Measurements from ENCODE around the gene SCIN.

The SCIN gene

DNA sequence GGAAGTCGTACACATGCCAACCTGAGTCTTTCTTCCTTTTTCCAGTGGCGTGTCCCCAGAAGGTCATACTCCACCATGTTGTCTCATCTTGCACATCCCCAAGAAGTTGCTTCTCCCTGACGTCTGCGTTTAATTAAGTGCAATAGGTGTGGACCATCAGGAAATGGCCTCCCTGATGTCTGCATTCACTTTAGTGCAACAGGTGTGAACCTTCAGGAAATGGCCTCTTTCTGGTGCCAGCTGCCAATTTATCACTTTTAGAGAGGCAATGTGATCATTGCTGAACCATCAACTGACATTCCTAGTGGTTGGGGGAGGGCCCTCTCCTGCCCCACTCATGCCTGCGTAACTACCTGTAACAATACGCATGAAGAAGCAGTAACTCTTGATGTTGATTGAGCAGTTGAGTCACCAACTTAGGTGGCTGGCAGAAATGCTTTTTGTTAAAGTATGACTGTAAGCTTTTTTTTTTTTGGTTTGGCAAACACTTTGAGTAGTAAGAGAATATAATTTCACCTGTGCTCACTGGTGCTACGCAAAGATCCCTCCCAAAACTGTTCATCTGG lies 25.8 kb downstream of the SCIN start:
- TF ChIP-seq FOXP2 (optimal IDR thresholded peaks at IDR 0.05; ENCODE audit: borderline replicate concordance, extremely low read depth, extremely low read length, insufficient read depth) (no peak), TAF1 (IDR thresholded peaks at IDR 0.05; ENCODE audit: borderline replicate concordance, insufficient read depth, low read length) (no peak), SIN3A (IDR thresholded peaks at IDR 0.05; ENCODE audit: borderline replicate concordance, insufficient read depth, low read length) (no peak), POLR2AphosphoS5 (IDR thresholded peaks at IDR 0.05; ENCODE audit: low read depth, low read length) (no peak)
- TF ChIP-seq, protein P1, sequence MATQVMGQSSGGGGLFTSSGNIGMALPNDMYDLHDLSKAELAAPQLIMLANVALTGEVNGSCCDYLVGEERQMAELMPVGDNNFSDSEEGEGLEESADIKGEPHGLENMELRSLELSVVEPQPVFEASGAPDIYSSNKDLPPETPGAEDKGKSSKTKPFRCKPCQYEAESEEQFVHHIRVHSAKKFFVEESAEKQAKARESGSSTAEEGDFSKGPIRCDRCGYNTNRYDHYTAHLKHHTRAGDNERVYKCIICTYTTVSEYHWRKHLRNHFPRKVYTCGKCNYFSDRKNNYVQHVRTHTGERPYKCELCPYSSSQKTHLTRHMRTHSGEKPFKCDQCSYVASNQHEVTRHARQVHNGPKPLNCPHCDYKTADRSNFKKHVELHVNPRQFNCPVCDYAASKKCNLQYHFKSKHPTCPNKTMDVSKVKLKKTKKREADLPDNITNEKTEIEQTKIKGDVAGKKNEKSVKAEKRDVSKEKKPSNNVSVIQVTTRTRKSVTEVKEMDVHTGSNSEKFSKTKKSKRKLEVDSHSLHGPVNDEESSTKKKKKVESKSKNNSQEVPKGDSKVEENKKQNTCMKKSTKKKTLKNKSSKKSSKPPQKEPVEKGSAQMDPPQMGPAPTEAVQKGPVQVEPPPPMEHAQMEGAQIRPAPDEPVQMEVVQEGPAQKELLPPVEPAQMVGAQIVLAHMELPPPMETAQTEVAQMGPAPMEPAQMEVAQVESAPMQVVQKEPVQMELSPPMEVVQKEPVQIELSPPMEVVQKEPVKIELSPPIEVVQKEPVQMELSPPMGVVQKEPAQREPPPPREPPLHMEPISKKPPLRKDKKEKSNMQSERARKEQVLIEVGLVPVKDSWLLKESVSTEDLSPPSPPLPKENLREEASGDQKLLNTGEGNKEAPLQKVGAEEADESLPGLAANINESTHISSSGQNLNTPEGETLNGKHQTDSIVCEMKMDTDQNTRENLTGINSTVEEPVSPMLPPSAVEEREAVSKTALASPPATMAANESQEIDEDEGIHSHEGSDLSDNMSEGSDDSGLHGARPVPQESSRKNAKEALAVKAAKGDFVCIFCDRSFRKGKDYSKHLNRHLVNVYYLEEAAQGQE (IDR thresholded peaks at IDR 0.05; ENCODE audit: insufficient read depth in 1 of 2, low read depth in 2 of 2, low read length in 2 of 2), result no peak

DNA sequence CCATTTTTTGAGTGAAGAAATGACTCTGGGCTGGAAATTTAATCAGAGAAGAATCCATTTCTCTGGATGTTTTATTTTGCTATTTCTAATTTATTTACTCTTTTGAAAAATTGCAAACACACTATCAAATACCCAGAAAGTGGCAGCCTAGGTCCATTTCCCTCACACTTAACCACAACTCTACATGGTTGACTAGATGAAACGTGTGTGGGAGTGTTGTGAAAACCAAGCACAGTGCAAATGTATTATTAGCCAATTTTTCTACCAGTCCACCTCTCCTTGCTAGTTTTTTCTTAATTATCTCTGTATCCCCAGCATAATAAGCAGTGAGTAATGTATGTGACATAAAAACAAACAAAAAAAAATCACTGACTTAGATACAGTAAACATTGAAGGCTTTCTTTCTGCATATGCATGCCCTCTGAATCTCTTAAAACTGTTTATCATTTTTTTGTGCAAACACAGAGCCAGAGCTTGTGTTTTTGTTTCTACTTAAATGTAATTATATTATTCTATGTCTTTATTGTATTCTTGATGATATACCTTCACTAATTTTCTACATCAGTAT lies 30.9 kb downstream of the SCIN start:
- TF ChIP-seq FOXP2 (optimal IDR thresholded peaks at IDR 0.05; ENCODE audit: borderline replicate concordance, extremely low read depth, extremely low read length, insufficient read depth) (no peak), SIN3A (IDR thresholded peaks at IDR 0.05; ENCODE audit: borderline replicate concordance, insufficient read depth, low read length) (no peak), POLR2AphosphoS5 (IDR thresholded peaks at IDR 0.05; ENCODE audit: low read depth, low read length) (no peak), TAF1 (IDR thresholded peaks at IDR 0.05; ENCODE audit: borderline replicate concordance, insufficient read depth, low read length) (no peak)
- TF ChIP-seq, protein P1 (IDR thresholded peaks at IDR 0.05; ENCODE audit: insufficient read depth in 1 of 2, low read depth in 2 of 2, low read length in 2 of 2), result no peak

DNA sequence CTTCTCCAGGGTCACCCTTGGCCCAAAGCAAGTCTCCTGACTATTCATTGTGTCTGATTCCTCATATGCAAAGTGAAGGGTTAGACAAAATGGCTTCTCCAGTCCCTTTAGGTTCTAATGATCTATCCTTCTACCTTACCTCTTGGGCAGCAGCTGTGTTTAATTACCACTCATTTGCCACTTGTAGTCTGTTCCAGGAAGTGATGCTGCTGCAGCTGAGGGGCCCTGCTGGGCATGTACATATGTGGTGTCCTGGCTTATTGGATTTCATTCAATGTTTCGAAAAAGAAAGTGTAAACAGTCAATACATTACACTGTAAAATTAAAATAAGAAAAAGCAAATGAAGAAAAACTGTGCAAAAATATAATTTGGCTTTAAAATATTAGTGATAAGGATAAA lies 36.6 kb downstream of the SCIN start:
- peak; percentile 41; the same call in 1 of the 2 replicates for TF ChIP-seq SIN3A (IDR thresholded peaks at IDR 0.05; ENCODE audit: borderline replicate concordance, insufficient read depth, low read length)
- TF ChIP-seq, protein P1 (IDR thresholded peaks at IDR 0.05; ENCODE audit: insufficient read depth in 1 of 2, low read depth in 2 of 2, low read length in 2 of 2), result no peak; a peak in 1 of 4 replicates
- TF ChIP-seq TAF1 (IDR thresholded peaks at IDR 0.05; ENCODE audit: borderline replicate concordance, insufficient read depth, low read length), result no peak
- no peak for TF ChIP-seq FOXP2 (optimal IDR thresholded peaks at IDR 0.05; ENCODE audit: borderline replicate concordance, extremely low read depth, extremely low read length, insufficient read depth)

DNA sequence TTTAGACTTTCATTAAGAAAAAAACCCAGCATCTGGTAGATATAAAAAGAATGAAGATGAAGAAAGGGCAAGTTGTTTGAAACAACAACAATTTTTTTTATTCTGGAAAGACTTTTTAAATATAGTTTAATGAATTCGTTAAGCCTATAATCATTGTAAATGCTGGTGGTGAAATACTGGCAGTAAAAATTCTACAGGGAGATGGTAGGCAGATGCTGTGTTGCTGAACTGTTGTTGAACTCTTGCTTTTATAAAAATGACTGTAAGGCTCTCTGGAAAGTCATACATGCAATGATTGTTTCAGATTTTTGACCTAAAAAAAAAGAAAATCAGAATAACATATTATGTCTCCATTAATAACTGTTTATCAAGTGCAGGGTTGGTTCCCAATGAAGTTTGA lies 39.0 kb downstream of the SCIN start:
- no peak for TF ChIP-seq FOXP2 (optimal IDR thresholded peaks at IDR 0.05; ENCODE audit: borderline replicate concordance, extremely low read depth, extremely low read length, insufficient read depth)
- TF ChIP-seq, protein P1 (IDR thresholded peaks at IDR 0.05; ENCODE audit: insufficient read depth in 1 of 2, low read depth in 2 of 2, low read length in 2 of 2), result no peak
- TF ChIP-seq SIN3A (IDR thresholded peaks at IDR 0.05; ENCODE audit: borderline replicate concordance, insufficient read depth, low read length), result no peak
- TF ChIP-seq TAF1 (IDR thresholded peaks at IDR 0.05; ENCODE audit: borderline replicate concordance, insufficient read depth, low read length), result no peak
- no peak for TF ChIP-seq POLR2AphosphoS5 (IDR thresholded peaks at IDR 0.05; ENCODE audit: low read depth, low read length)
